ENCODE measurements around the gene ZDHHC18. TPM values are rescaled to one million over a fixed set of nuclear protein-coding genes. Genes with fewer than 3 reads are reported as not detected.
"Not testable (repeated sequence)": the region's sequence is repeated elsewhere in the genome, so short reads cannot be mapped to it uniquely, and the experiment has no call there.

Gene ZDHHC18
- total RNA-seq, 1 experiment from 2014 or later, result 21.3 TPM

DNA sequence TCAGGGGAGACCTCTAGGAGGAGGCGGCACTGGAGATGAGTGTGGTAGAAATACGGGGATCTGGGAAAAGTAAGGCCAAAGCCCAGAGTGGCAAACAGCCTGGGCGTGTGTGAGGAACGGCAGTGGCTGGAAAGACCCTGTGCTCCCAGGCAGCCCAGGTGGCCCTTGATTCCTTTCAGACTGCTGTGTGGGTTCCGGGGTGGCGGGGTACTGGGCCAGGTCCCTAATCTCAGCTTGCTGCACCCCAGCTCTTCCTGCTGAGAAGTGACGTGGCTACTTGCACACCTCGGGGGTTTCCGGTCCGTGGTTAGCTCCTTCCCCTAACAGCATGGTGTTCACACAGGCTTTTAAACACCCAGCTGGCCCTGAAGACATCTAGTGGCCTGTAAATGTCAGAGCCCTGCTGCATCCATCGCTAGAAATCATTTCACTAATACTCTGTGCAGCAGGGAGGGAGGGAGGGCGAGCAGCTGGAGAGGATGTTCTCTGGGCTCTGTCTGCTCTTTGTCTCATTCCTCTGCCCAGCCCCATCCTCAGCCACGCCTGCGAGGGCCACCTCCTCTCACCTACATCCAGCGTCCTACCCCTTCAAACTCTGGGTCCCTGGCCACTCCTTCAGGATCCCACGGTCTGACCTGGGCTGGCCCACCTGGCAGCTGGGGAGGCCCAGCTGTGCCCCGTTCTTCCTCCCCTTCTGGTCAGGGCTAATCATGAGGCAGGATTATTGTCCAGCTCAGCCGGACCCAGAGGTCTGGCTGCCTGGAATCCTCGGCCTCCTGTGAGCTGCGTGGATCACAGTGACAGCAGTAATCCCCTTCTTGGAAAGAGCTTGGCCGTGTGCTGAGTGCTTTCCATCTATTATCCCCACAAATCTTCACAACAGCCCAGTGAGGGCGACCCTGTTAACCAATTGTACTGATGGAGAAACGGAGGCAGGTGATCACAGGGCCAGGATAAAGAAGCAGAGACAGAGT is 7.2 kb downstream of the ZDHHC18 start:
- H3K27me3 ChIP-seq (replicated peaks; ENCODE audit: control insufficient read depth, insufficient read depth, low read length), result no peaks in the 10 kb centered on the region
- no peaks in the 10 kb centered on the region for H3K9me3 ChIP-seq
- BruUV-seq (replicated peaks), result no TSS peak
- DNase-seq, result no peak
- Mint-ChIP-seq H3K9me3 (ENCODE audit: unreplicated experiment) (no peaks in the 10 kb centered on the region), H3K27ac (ENCODE audit: unreplicated experiment) (no peak overlapping the region), H3K4me3 (ENCODE audit: unreplicated experiment) (no peak overlapping the region), H3K27me3 (ENCODE audit: insufficient read depth, unreplicated experiment) (no peaks in the 10 kb centered on the region), H3K36me3 (ENCODE audit: insufficient read depth, unreplicated experiment) (peaks cover 7% of the 10 kb centered on the region), H3K4me1 (ENCODE audit: low read depth, unreplicated experiment) (no peaks in the 10 kb centered on the region)
- TF ChIP-seq, protein P1, sequence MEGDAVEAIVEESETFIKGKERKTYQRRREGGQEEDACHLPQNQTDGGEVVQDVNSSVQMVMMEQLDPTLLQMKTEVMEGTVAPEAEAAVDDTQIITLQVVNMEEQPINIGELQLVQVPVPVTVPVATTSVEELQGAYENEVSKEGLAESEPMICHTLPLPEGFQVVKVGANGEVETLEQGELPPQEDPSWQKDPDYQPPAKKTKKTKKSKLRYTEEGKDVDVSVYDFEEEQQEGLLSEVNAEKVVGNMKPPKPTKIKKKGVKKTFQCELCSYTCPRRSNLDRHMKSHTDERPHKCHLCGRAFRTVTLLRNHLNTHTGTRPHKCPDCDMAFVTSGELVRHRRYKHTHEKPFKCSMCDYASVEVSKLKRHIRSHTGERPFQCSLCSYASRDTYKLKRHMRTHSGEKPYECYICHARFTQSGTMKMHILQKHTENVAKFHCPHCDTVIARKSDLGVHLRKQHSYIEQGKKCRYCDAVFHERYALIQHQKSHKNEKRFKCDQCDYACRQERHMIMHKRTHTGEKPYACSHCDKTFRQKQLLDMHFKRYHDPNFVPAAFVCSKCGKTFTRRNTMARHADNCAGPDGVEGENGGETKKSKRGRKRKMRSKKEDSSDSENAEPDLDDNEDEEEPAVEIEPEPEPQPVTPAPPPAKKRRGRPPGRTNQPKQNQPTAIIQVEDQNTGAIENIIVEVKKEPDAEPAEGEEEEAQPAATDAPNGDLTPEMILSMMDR (IDR thresholded peaks at IDR 0.05; ENCODE audit: insufficient read depth in 1 of 2, low read depth in 1 of 2, low read length in 1 of 2, severe bottlenecking in 1 of 2, unreplicated experiment in 1 of 2), result no peak
- H3K4me3 ChIP-seq (ENCODE audit: low read depth, low read length), result no peak overlapping the region
- no peaks in the 10 kb centered on the region; the same call in 1 of the 2 replicates for H3K36me3 ChIP-seq (ENCODE audit: control insufficient read depth, insufficient read depth, low read length)
- ChIA-PET POLR2A (no interaction called here), CTCF (no interaction called here)
- no peaks in the 10 kb centered on the region for H3K4me1 ChIP-seq
- intact Hi-C loops (cut with micrococcal nuclease; ENCODE audit: unreplicated experiment), result no loop called here

DNA sequence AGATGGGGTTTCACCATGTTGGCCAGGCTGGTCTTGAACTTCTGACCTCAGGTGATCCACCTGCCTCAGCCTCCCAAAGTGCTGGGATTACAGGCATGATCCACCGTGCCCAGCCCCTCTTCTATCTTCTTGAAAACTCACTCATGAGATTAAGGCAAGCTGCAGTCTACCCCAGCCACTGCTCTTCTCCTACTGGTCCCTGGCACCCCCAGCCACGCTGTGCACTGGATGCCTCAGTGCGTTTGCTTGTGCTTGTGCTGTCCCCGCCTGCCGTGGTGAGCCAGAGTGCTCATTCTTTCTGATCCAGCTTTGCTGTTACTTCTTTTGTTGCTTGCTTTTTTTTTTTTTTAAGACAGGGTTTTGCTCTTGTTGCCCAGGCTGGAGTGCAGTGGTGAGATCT is 11.2 kb downstream of the ZDHHC18 start:
- H3K4me1 ChIP-seq; H3K27me3 Mint-ChIP-seq (ENCODE audit: insufficient read depth, unreplicated experiment); H3K9me3 Mint-ChIP-seq (ENCODE audit: unreplicated experiment); intact Hi-C loops (cut with micrococcal nuclease; ENCODE audit: unreplicated experiment); H3K4me1 Mint-ChIP-seq (ENCODE audit: low read depth, unreplicated experiment); H3K27ac Mint-ChIP-seq (ENCODE audit: unreplicated experiment); H3K4me3 Mint-ChIP-seq (ENCODE audit: unreplicated experiment); H3K27me3 ChIP-seq (replicated peaks; ENCODE audit: control insufficient read depth, insufficient read depth, low read length); DNase-seq; CTCF ChIA-PET; H3K4me3 ChIP-seq (ENCODE audit: low read depth, low read length); H3K36me3 Mint-ChIP-seq (ENCODE audit: insufficient read depth, unreplicated experiment); BruUV-seq (replicated peaks); H3K9me3 ChIP-seq; H3K36me3 ChIP-seq (ENCODE audit: control insufficient read depth, insufficient read depth, low read length); POLR2A ChIA-PET: not testable (repeated sequence)

DNA sequence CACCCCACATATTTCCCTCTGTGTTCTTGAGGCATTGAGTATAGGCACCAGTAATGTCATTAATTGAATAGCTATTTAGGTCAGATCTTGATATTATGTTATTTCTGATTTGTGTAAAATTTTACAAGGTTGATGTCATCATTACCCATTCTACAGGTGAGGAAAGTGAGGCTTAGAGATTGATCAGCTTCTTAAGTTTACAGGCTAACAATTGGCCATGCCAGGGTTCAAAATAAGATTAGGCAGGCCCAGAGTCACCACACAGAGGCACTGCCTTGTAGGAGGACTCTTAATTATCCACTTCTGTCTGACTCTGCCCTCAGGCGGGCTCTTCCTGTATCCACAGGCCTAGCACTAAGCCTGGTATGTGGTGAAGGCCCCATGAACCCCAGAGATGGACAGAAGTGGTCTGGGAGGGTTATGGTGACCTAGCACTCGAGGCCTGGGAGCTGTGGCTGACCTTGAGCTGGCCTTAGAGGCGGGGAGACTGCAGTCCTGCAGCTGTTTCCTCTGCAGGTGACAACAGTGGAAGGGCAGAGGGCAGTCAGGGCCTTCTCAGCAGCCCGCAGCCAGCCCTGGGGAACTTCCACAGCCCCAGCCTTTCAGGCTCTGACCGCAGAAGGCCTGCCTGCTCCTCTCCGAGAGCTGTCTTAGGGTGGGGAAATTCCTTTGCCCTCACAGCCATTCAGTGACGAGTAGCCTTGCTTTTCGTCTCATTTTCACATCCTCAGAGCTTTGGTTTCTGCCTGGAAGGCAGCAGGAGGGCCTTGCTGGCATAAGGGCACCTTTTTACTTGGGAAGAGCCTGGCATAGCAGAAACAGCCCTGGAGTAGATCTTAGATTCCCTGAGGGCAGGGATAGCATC is 12.2 kb downstream of the ZDHHC18 start:
- H3K27me3 Mint-ChIP-seq (ENCODE audit: insufficient read depth, unreplicated experiment), result no peaks in the 10 kb centered on the region
- H3K9me3 ChIP-seq, result no peaks in the 10 kb centered on the region
- H3K4me1 ChIP-seq, result no peaks in the 10 kb centered on the region
- no TSS peak for BruUV-seq (replicated peaks)
- no peak for DNase-seq
- ChIA-PET CTCF (no interaction called here), POLR2A (no interaction called here)
- H3K27ac Mint-ChIP-seq (ENCODE audit: unreplicated experiment), result no peak overlapping the region
- peaks cover 7% of the 10 kb centered on the region for H3K36me3 Mint-ChIP-seq (ENCODE audit: insufficient read depth, unreplicated experiment)
- intact Hi-C loops (cut with micrococcal nuclease; ENCODE audit: unreplicated experiment), result no loop called here
- H3K4me1 Mint-ChIP-seq (ENCODE audit: low read depth, unreplicated experiment), result no peaks in the 10 kb centered on the region
- H3K9me3 Mint-ChIP-seq (ENCODE audit: unreplicated experiment), result no peaks in the 10 kb centered on the region
- no peak overlapping the region for H3K4me3 ChIP-seq (ENCODE audit: low read depth, low read length)
- H3K36me3 ChIP-seq (ENCODE audit: control insufficient read depth, insufficient read depth, low read length), result no peaks in the 10 kb centered on the region; the same call in 1 of the 2 replicates
- no peak overlapping the region for H3K4me3 Mint-ChIP-seq (ENCODE audit: unreplicated experiment)
- H3K27me3 ChIP-seq (replicated peaks; ENCODE audit: control insufficient read depth, insufficient read depth, low read length), result no peaks in the 10 kb centered on the region
- TF ChIP-seq, protein P1 (IDR thresholded peaks at IDR 0.05; ENCODE audit: insufficient read depth in 1 of 2, low read depth in 1 of 2, low read length in 1 of 2, severe bottlenecking in 1 of 2, unreplicated experiment in 1 of 2), result no peak
